Right renal pelvis (tissue), 4 donors: ENCODE data around the gene RBM38. TPM values are rescaled to one million over a fixed set of nuclear protein-coding genes. Genes with fewer than 3 reads are reported as not detected.

ENCODE experiments used
- DNase-seq, 4 donors: peaks; one replicate each; pipeline ENCODE4 v3.0.0-alpha.2; 2013; ENCODE audit warnings: low read depth in 4 of 4, low spot score in 3 of 4, missing footprints in 1 of 4
- polyA plus RNA-seq, 4 donors: library from polyadenylated mRNA; unstranded; fragments of 120-200 nt; gene quantifications; one replicate each; pipeline ENCODE4 v1.2.1, GENCODE V29; 2013; ENCODE audit not compliant: insufficient read length in 4 of 4

The RBM38 gene
- polyA plus RNA-seq, 4 donors = 24.4 to 39.0 (median 29.5) TPM

DNA sequence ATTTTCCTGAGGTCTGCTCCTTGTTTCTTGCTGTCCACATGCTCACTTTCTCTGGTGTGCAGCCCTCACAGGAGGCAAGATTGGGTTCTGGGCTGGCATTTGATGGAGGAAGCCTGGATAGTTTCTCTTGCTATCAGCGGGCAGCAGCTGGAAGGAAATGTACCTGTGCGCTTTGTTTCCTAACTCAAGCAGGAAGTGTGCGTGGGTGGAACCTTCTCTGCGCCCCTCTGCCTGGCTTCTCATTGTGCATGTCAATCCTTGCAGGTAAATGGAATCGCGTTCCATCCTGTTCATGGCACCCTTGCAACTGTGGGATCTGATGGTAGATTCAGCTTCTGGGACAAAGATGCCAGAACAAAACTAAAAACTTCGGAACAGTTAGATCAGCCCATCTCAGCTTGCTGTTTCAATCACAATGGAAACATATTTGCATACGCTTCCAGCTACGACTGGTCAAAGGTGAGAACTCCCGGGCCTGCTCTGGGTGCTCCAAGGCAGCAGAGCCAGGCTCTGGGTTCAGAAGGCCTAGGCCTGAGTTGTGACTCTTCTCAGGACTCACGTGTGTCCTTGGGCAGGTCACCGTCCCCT lies 16.8 kb upstream of the RBM38 start:
- no peak for DNase-seq

DNA sequence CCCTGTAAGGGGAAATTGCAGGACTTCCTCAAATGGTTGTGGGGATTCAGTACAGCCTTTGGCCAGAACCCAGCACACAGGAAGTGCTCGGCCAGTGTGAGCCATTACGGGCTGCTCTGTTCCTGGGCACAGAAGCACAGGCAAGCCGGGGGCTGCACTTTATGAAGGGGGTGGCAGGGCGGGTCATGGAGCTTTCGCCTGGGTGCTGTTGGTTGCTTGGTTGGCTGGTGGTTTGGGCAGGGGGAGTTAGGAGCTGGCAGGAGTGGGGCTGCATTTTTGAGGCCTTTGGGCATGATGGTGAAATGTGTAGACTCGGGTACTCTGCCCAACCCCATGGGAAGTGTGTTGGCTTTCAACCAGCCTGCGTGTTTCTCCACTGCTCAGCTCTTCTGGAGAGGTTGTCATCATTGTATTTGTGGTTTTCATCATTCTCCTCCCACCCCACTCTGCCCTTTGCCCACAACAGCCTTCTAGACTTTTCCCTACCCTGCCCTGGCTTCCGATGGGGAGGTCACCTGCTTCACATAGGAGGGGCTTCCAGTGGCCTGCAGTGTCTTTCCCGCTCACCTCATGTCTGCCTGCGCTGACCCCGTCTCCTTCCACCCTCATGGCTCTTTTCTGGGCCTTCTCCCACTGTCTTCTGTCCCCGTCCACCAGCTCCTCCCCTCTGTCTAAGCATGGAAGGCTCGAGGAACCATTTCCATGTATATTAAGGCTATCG lies 16.1 kb upstream of the RBM38 start:
- no peak for DNase-seq

DNA sequence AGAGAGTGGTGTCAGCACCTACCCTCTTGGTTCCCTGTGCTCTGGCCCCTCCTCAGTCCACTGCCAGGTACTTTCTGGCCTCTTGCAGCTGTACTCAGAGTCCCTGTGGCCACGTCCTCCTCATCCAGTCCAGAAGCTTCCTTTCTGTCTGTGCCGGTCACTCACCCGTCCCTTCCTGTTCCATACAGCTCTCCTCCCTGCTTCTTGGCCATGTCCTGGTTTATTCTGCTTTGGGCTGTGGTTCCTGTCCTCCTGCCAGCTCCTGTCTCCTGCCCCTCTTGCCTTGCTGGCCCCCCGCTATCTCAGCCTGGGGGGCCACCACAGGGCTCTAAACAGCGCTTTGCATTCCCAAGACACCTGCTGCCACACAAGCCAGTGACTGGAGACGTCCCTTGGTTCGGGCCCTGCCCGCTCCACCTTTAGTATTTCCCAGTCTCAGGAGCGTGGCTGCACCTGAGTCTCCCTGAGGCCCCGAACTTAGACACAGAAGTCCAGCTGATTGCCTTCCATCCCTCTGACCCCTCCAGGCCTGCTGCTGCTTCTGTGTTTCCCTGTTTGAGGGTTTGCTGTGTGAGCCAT lies 15.5 kb upstream of the RBM38 start:
- DNase-seq = no peak

DNA sequence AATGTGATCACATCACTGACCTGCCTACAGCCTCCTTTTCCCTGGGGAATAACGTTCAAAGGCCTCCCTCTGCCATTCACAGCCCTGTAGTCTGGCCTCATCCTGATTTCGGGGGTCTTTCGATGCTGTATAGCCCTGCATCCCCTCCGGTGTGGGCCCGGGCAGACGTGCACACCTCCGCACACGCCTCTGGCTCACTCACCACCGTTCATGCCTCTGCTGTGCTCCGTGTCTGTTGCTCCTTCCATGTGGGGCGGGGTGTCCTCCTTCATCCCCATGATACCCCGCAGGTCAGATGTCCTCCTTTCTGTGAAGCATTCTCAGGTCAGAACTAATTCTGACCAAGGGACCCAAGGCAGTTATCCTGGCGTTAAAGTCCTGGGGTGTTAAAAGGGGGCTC lies 13.8 kb upstream of the RBM38 start:
- no peak for DNase-seq

DNA sequence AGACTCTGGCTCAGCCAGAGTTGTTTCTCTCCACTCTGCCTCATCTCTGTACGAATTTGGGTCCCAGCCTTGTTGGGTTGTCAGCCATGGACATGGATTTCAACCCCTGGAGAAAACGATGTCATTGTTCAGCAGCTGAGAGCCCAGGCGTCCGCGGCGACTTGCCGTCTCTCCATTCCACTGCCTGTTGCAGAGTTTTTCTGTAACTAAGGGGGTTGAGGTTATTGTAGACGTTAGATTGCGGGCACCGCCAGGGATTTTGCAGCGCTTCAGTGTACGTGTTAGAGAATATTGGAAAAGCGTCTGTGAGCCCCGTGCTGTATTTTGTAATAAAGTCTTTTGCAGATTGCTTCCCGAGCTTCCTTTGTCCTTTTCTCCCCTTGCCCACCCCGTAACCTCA lies 13.1 kb upstream of the RBM38 start:
- no peak for DNase-seq

DNA sequence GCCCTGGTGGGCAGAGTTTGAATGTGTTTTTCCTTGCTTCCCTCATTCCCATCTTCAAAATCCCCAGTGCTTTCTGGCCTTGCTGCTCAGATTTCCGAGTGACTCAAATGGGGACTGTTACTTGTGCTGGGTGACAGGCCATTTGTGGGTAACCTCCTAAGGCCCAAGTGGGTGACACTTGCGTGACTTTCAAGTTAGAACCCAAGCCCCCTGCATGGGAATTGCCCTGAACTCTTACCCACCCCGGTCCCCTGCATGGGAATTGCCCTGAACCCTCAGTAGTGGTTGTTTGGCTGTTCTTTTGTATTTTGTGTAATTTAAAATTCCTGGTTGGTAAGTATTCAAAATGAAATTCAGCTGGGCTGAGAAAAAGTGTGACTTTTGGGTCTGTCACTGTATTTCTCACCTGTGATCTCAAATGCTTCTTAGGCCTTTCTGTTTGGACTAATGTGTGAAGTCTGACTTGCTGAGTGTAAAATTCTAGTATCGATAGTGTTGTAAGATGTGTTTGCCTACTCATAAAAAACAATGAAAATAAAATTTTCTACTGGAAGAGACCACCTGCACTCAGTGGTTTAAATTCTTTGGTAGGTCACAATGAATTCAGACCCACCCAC lies 12.4 kb upstream of the RBM38 start:
- no peak for DNase-seq

DNA sequence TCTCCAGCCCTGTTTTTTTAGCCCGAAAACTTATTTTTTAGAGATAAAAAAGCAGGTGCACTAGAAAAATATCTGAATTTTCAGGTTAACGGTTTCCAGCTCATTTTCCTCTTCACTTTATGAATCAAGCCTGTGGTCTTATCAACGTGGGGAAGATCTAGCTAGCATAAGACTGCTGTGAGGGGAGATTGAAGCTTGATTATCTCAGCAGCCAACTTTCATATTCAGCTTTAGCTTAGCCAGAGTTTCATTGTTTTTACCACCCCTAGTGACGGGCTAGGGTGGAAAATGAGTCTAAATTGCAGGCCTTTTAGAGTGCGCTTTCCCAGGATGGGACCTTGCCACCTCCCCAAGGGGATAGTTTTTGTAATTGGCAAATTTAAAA lies 11.9 kb upstream of the RBM38 start:
- DNase-seq = no peak

DNA sequence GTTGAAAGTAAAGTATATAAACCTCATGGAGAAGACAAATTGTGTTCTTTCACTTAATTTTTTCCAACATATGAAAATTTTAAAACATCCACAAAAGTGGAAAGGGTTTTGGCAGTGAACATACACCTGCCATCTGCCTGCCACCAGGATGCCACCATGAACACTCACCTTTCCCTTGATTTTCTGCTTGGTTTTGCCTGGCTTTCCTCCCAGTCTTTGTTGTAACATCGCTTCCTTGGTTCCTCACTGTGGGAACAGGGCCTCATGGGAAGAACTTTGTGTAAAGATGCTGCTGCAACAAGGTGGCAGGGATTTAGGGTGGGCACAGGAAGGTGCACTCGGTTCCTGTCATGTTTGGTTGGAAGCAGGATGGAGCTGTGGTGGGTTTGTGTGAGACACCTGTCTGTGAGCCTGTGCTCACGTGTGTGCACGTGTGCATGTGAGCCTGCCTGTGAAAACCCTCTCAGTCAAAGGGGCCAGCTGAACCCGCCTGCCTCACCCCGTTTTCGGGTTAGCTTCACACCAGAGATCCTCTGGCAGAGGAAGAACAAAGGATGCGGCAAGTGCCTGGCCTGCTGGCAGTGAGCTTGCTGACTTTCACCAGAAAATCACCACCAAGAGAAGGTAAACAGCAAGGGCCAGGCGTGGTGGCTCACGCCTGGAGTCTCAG lies 11.0 kb upstream of the RBM38 start:
- DNase-seq = no peak

DNA sequence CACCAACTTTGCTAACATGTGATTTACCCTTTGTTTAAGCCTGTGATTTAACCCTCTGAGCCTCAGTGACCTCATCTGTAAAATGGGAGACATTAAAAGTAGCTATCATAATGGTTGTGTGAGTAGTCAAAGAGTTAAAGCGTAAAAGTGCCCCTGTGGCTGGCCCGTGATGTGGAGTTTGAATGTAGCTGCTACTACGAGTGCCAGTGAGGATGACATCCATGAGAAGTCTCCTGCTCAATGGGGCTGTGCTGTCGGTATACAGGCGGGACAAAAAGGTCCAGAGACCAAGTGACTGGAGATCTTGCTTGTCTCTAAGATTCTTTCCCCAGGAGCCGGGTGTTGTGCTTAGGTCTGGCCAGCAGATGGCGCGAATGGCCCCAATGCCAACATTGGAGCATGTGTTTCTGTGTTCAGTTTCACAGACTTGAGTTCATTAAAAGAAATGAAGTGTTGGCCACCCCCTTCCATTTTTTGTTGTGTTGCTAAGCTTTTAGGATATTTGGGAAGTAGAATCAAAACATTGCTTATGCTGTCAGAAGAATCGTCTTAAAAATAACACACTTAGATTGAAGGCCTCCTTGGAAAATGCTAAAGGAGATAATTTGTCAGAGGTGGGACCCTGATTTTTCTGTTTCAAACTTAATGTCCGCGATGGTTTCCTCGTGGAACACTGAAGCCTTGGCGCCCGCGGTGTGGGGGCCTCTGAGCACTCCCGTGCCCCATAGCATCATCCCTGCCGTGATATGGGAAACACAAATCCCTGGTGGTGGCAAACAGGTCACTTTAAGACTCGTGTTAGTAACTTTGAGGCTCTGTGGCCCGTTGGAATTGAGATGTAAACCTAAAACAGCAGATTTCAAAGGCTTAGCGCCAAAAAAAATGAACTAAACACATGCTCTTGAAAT lies 9.3 kb upstream of the RBM38 start:
- peak in 3 of 4 donors; percentile 55 to 71 (median 66) for DNase-seq

DNA sequence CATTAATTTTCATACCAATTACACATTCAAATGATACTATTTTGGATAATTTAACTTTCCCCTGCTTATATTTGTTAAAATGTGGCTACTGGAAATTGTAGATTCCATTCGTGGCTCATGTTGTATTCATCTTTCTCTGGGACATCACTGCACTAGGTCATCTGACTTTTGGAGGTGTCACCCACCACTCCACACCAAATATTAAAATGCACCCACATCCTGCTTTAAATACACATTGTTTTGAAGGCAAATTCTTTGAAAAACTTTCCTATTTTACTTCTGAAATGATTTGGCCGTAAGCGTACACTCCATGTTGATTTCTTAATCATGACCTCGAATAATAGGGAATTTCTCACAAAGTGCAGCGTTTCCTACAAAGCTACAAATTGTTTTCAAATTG lies 8.7 kb upstream of the RBM38 start:
- DNase-seq = no peak

DNA sequence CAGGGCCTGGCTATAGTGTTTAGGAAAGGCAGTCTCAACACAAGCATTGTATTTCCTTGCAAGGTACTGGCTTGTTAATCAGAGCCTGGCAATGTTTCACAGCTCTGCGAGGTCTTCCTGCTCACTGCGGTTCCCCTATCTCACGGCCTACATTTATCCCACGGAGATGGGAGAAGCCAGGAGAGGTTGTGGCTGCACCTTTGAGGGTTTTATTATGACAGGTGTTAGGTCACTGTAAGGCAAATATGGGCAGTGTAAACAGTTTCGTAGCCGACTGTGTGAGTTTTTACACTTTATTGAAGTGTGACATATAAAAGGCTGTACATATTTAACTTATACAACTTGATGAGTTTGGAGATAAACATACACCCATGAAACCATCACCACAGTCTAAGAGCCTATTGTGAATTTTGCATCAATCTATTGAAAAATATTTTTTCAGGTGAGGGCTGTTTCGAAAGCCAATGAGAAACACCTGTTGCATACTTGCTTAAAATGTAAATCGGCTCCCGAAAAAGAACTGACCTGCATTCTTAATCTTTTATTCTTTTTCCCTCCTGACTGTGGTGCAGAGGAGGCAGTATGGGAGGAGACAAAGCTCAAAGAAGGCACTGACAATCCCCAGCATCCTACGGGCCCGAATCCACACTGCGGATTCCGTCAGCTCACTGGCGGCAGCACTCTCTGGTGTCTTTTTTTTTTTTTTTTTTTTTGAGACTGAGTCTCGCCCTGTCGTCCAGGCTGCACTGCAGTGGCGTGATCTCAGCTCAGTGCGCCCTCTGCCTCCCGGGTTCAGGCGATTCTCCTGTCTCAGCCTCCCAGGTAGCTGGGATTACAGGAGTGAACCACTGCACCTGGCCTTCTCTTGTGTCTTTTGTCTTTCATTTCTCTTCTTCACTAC lies 7.5 kb upstream of the RBM38 start:
- DNase-seq = no peak

DNA sequence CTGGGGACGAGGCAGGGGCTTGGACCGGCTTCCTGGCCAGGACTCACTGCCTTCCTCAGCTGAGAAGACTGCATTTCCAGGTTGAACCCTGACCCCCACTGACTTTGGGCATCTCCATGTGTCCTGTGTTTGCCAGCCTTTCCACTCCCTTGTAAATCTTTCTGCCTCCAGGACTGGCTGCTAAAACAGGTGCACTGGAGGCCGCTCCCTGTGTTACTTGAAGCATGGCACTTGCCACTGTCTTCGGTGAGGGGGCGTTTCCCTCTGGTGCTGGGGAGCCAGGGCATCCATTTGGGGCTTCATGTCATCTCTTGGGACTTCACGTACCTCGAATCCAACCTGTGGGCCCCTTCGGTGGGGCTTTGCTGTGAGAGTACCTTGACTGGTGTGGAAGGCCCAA lies 6.7 kb upstream of the RBM38 start:
- no peak for DNase-seq

DNA sequence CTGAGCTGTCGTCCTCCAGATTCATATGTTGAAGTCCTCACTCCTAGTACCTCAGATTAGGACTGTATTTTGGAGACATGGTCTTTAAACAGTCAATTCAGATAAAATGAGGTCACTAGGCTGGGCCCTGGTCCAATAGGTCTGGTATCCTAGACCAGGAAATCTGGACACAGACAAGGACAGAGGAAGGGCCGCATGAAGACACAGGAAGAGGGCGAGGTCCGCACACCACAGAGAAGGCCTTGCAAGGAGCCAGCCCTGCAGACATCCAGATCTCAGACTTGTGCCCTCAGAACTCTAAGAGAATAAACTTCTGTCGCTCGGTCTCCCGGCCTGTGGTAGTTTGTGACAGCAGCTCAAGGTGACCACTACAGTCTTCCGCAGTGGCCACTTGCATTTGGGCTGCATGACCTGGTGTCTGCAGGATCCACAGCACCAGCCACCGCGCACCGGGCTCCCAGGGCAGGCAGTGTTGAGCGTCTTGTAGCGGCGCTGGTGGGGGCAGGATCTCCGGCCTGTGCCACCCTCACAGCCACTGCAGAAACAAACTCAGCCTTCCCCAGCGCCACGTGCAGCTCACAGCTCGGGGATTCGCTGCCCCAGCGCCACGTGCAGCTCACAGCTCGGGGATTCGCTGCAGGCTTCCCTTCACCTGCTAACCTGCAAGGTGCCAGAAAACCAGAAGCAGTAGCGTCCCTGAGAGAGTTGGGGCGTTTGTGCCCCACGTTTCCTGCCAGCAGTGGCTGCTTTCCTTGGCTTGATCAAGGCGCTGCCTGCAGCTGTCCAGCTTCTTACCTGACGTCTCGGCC lies 6.0 kb upstream of the RBM38 start:
- no peak for DNase-seq

DNA sequence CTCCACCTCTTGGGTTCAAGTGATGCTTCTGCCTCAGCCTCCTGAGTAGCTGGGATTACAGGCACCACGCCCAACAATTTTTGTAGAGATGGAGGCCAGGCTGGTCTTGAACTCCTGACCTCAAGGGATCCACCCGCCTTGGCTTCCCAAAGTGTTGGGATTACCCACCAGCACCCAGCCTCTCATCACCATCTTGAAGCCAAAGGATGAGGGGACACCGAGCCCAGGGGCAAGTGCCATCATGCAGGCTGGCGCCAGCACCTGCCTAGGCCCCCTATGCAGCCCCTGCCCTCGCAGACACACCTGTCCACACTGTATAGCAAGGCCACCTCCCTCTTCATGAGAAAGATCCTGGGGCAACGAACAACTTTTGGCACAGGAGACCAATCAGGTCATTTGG lies 5.3 kb upstream of the RBM38 start:
- DNase-seq = no peak

DNA sequence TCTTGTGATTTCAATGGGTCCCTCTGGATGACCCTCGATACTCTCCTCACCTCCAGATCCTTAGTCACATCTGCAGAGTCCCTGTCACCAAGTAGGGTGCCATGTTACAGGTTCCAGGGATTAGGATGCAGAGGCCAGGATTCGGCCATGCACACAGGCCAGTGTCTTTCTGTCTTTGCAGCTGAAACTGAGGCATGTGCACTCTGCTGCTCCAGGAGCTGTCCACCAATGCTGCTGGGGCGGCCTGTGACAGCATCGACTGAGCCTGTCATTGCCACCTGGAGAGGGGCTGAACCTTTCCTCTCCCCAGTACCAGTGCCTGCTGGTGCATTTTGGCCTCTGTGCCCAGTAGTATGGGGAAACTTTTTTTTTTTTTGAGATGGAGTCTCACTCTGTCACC lies 4.4 kb upstream of the RBM38 start:
- no peak for DNase-seq

DNA sequence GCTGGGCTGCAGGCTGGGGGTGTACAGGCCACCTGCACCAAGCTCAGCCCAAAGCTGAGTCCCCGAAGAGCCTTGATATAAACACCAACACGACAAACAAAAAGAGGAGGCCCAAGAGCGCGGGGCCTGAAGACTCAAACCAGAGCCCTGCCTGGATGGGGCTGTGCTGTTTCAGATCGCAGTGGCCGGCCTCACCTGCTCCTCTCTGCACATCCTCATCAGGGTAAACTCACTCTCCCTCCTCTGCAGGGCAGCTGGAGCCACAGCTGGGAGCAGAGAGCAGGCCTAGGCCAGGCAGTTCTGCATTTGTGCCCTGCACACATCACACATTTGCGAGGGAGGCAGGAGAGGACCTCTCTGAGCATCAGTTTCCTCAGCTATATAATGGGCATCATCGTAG lies 3.7 kb upstream of the RBM38 start:
- DNase-seq = no peak

DNA sequence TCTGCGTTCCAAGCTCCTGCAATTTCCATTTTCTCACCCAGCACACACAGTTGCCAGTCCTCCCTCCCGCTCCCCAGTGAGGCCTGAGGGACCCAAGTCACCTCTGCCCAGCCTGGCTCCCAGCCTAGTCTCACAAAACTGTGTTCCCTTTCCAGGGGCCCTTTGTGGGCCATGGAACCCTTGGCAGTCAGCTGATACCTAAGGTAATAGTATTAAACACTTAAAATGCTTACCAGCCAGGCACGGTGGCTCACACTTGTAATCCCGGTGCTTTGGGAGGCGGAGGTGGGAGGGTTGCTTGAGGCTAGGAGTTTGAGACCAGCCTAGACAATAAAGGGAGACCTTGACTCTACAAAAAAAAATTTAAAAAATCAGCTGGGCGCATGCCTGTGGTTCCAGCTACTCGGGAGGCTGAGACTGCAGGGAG lies 3.2 kb upstream of the RBM38 start:
- no peak for DNase-seq

DNA sequence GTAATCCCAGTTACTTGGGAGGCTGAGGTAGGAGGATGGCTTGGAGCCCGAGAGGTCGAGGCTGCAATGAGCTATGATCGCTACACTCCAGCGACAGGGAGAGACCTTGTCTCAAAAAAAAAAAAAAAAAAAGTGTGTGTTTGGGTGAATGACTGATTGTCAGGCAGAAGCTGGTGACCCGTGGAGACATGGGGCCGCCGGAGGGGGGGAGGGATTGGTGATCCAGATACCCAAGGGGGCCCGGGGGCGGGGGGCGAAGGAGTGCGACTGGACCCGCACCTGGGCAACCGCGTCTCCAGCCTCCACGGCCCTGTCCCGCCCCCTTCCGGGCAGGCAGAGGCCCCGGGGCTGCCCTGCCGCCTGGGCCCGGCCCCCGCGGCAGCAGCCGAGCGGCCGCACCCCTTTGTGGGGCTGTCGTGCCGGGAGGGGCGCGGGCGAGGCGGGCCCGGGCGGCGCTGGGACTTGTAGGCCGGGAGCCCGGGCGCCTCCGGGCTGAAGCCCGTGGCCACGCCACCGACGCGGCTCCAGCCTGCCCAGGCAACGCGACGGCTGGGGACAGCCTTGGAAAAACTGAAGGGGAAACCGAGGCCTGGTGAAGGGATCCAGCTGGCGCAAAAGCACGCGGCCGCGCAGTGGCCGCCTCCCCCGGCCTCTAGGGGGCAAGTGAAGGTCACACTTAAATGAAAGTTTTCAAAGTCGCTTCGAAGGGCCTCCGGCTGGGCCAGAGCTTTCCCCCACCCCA lies 2.1 kb upstream of the RBM38 start:
- DNase-seq = peak in 3 of 4 donors; percentile 49 to 65 (median 61)
